Measurements from ENCODE around the gene SLC25A43. TPM values are rescaled to one million over a fixed set of nuclear protein-coding genes. Genes with fewer than 3 reads are reported as not detected.
"Not testable (repeated sequence)": the region's sequence is repeated elsewhere in the genome, so short reads cannot be mapped to it uniquely, and the experiment has no call there.

SLC25A43 gene
- total RNA-seq, 1 donor from 2014 or later = 13.4 TPM

DNA sequence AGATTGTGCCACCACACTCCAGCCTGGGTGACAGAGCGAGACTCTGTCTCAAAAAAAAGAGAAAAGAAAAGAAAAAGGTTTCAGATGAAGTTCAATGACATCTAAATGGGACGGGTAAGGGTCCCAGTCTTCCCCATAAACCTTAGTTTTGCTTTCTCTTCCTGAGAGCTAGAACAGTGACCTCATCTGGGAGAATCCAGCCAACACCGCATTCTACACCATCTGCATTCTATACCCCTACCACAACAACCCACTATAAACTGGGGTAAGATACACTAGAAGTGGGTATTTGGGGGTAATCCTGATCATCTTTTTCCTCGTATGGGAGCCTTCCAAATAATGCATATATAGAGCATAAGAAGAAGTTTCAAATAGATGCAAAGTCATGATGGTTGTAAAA is 18.2 kb downstream of the SLC25A43 start:
- Mint-ChIP-seq H3K9me3 (no peaks in the 10 kb centered on the region), H3K36me3 (ENCODE audit: low read depth) (peaks cover 4% of the 10 kb centered on the region), H3K4me3 (ENCODE audit: low read depth) (no peak overlapping the region), H3K27ac (no peak overlapping the region), H3K4me1 (ENCODE audit: low read depth) (no peaks in the 10 kb centered on the region), H3K27me3 (ENCODE audit: low read depth) (no peaks in the 10 kb centered on the region)
- no peak for DNase-seq (ENCODE audit: low spot score)
- intact Hi-C loops (cut with micrococcal nuclease) = no loop called here

GRCh38 chrX:119417842-119418241 is 18.7 kb downstream of the SLC25A43 start:
- Mint-ChIP-seq H3K9me3 (no peaks in the 10 kb centered on the region), H3K4me3 (ENCODE audit: low read depth) (no peak overlapping the region), H3K27me3 (ENCODE audit: low read depth) (no peaks in the 10 kb centered on the region), H3K4me1 (ENCODE audit: low read depth) (no peaks in the 10 kb centered on the region), H3K36me3 (ENCODE audit: low read depth) (peaks cover 4% of the 10 kb centered on the region), H3K27ac (no peak overlapping the region)
- intact Hi-C loops (cut with micrococcal nuclease) = no loop called here
- DNase-seq (ENCODE audit: low spot score) = no peak

DNA sequence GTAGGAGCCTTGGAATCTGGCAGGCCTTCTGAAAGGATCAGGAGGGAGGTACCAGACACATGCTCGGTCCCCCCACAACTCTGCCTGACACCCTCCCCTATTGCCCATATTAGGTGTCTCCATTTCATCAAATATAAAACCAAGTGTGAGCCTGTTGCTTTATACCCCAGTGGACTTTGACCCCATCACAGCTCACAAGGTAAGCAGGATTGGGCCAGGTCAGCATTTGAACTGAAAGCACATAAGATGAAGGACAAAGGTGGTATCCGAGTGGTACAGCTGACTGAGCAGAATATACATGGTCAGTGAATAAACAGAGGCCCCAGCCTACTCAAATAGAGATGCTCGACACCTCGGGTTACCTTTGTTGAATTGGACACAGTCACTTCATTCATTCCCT is 20.0 kb downstream of the SLC25A43 start:
- Mint-ChIP-seq H3K4me3 (ENCODE audit: low read depth) (no peak overlapping the region), H3K27ac (no peak overlapping the region), H3K9me3 (no peaks in the 10 kb centered on the region), H3K27me3 (ENCODE audit: low read depth) (no peaks in the 10 kb centered on the region), H3K4me1 (ENCODE audit: low read depth) (no peaks in the 10 kb centered on the region), H3K36me3 (ENCODE audit: low read depth) (peaks cover 4% of the 10 kb centered on the region)
- intact Hi-C loops (cut with micrococcal nuclease) = no loop called here
- no peak for DNase-seq (ENCODE audit: low spot score)

GRCh38 chrX:119419898-119420297 is 20.8 kb downstream of the SLC25A43 start:
- intact Hi-C loops (cut with micrococcal nuclease) = no loop called here
- Mint-ChIP-seq H3K9me3 (no peaks in the 10 kb centered on the region), H3K27ac (no peak overlapping the region), H3K27me3 (ENCODE audit: low read depth) (no peaks in the 10 kb centered on the region), H3K4me3 (ENCODE audit: low read depth) (no peak overlapping the region), H3K36me3 (ENCODE audit: low read depth) (peaks cover 4% of the 10 kb centered on the region), H3K4me1 (ENCODE audit: low read depth) (no peaks in the 10 kb centered on the region)
- no peak for DNase-seq (ENCODE audit: low spot score)

- intact Hi-C loops (cut with micrococcal nuclease) = no loop called here
- no peak overlapping the region for H3K27ac Mint-ChIP-seq
- DNase-seq (ENCODE audit: low spot score) = no peak
- peaks cover 4% of the 10 kb centered on the region for H3K36me3 Mint-ChIP-seq (ENCODE audit: low read depth)
- no peaks in the 10 kb centered on the region for H3K27me3 Mint-ChIP-seq (ENCODE audit: low read depth)
- no peak overlapping the region for H3K4me3 Mint-ChIP-seq (ENCODE audit: low read depth)
- no peaks in the 10 kb centered on the region for H3K4me1 Mint-ChIP-seq (ENCODE audit: low read depth)
- H3K9me3 Mint-ChIP-seq = no peaks in the 10 kb centered on the region
Measured at GRCh38 chrX:119421016-119421705, 22.0 kb downstream of the SLC25A43 start.

DNA sequence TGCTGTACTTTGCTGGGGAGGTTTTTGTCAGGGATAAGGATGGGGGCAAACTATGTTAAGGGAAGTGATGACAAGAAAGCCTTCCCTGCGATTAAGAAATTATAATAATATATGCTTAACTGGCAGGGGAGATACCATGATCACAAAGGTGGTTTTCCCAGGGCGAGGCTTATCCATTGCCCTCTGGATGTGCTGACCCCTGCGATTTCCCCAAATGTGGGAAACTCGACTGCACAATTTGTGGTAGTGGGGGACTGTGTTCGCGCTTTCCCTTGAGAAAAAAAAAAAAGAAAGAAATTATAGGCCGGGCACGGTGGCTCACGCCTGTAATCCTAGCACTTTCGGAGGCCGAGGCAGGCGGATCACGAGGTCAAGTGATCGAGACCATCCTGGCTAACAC is 24.5 kb downstream of the SLC25A43 start:
- peaks cover 8% of the 10 kb centered on the region for H3K36me3 Mint-ChIP-seq (ENCODE audit: low read depth)
- no peak overlapping the region for H3K4me3 Mint-ChIP-seq (ENCODE audit: low read depth)
- intact Hi-C loops (cut with micrococcal nuclease) = no loop called here
- DNase-seq (ENCODE audit: low spot score) = no peak
- H3K4me1 Mint-ChIP-seq (ENCODE audit: low read depth) = peaks cover 9% of the 10 kb centered on the region
- H3K9me3 Mint-ChIP-seq = no peaks in the 10 kb centered on the region
- H3K27me3 Mint-ChIP-seq (ENCODE audit: low read depth) = no peaks in the 10 kb centered on the region
- H3K27ac Mint-ChIP-seq = no peak overlapping the region

DNA sequence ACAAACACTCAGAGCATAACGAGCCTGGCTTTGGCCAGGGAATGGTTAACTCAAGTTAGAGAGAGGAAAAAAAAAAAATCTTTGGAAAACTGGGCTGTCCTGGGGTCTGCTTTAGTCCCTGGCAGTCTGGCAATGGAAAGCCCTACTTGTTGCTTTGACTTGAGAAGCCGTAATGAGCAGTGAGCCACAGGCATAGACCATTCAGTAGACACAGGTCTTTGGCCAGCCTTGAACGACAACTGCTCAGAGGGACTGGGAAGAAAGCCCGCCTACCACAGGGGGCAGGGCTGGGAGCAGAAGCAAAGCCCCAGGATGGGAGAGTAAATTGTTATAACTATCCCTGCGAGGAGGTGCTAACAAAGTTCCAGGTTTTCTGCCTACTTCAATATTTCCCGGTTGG is 25.9 kb downstream of the SLC25A43 start:
- peaks cover 9% of the 10 kb centered on the region for H3K4me1 Mint-ChIP-seq (ENCODE audit: low read depth)
- no peak for DNase-seq (ENCODE audit: low spot score)
- H3K27ac Mint-ChIP-seq = no peak overlapping the region
- no peak overlapping the region for H3K4me3 Mint-ChIP-seq (ENCODE audit: low read depth)
- H3K27me3 Mint-ChIP-seq (ENCODE audit: low read depth) = no peaks in the 10 kb centered on the region
- H3K9me3 Mint-ChIP-seq = no peaks in the 10 kb centered on the region
- intact Hi-C loops (cut with micrococcal nuclease) = no loop called here
- H3K36me3 Mint-ChIP-seq (ENCODE audit: low read depth) = peaks cover 4% of the 10 kb centered on the region

- Mint-ChIP-seq H3K27ac (no peak overlapping the region), H3K9me3 (no peaks in the 10 kb centered on the region), H3K4me3 (ENCODE audit: low read depth) (no peak overlapping the region), H3K4me1 (ENCODE audit: low read depth) (peaks cover 9% of the 10 kb centered on the region), H3K36me3 (ENCODE audit: low read depth) (peaks cover 4% of the 10 kb centered on the region), H3K27me3 (ENCODE audit: low read depth) (no peaks in the 10 kb centered on the region)
- no peak for DNase-seq (ENCODE audit: low spot score)
- intact Hi-C loops (cut with micrococcal nuclease) = no loop called here
Measured at GRCh38 chrX:119427024-119427794, 28.1 kb downstream of the SLC25A43 start.

GRCh38 chrX:119427795-119428185 is 28.7 kb downstream of the SLC25A43 start:
- intact Hi-C loops (cut with micrococcal nuclease) = no loop called here
- H3K27ac Mint-ChIP-seq = no peak overlapping the region
- peaks cover 4% of the 10 kb centered on the region for H3K36me3 Mint-ChIP-seq (ENCODE audit: low read depth)
- H3K4me3 Mint-ChIP-seq (ENCODE audit: low read depth) = no peak overlapping the region
- H3K9me3 Mint-ChIP-seq = no peaks in the 10 kb centered on the region
- no peaks in the 10 kb centered on the region for H3K27me3 Mint-ChIP-seq (ENCODE audit: low read depth)
- DNase-seq (ENCODE audit: low spot score) = no peak
- peaks cover 9% of the 10 kb centered on the region for H3K4me1 Mint-ChIP-seq (ENCODE audit: low read depth)

DNA sequence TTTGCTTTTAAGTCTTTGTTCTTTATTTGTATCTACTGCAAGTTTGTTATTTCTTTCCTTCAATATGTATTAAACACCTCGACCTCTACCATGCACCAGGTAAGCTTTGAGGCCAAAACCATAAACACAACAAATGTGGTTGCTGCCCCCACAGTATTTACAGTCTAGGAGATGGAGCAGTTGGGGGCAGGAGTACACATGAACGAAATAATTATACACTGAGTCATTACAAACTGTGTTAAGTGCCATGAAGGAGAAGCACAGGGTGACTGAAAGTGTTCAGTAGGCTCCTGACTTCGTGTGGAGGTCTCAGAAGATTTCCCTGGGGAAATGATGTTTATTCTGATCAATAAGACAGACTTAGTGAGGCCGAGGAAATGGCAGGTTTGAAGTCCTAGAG is 30.3 kb downstream of the SLC25A43 start:
- H3K36me3 Mint-ChIP-seq (ENCODE audit: low read depth) = peaks cover 15% of the 10 kb centered on the region
- no peak overlapping the region for H3K27ac Mint-ChIP-seq
- DNase-seq (ENCODE audit: low spot score) = no peak
- no peak overlapping the region for H3K4me3 Mint-ChIP-seq (ENCODE audit: low read depth)
- intact Hi-C loops (cut with micrococcal nuclease) = no loop called here
- H3K27me3 Mint-ChIP-seq (ENCODE audit: low read depth) = no peaks in the 10 kb centered on the region
- H3K9me3 Mint-ChIP-seq = no peaks in the 10 kb centered on the region
- peaks cover 9% of the 10 kb centered on the region for H3K4me1 Mint-ChIP-seq (ENCODE audit: low read depth)

- H3K27ac Mint-ChIP-seq; H3K9me3 Mint-ChIP-seq; H3K4me1 Mint-ChIP-seq (ENCODE audit: low read depth); intact Hi-C loops (cut with micrococcal nuclease); H3K4me3 Mint-ChIP-seq (ENCODE audit: low read depth); DNase-seq (ENCODE audit: low spot score); H3K36me3 Mint-ChIP-seq (ENCODE audit: low read depth); H3K27me3 Mint-ChIP-seq (ENCODE audit: low read depth): not testable (repeated sequence)
Measured at GRCh38 chrX:119441295-119441694, 42.2 kb downstream of the SLC25A43 start.

- intact Hi-C loops (cut with micrococcal nuclease) = no loop called here
- DNase-seq (ENCODE audit: low spot score) = no peak
- H3K4me1 Mint-ChIP-seq (ENCODE audit: low read depth) = no peaks in the 10 kb centered on the region
- peaks cover 4% of the 10 kb centered on the region for H3K36me3 Mint-ChIP-seq (ENCODE audit: low read depth)
- no peak overlapping the region for H3K4me3 Mint-ChIP-seq (ENCODE audit: low read depth)
- H3K9me3 Mint-ChIP-seq = no peaks in the 10 kb centered on the region
- H3K27me3 Mint-ChIP-seq (ENCODE audit: low read depth) = no peaks in the 10 kb centered on the region
- H3K27ac Mint-ChIP-seq = no peak overlapping the region
Measured at GRCh38 chrX:119442286-119442685, 43.1 kb downstream of the SLC25A43 start.

- intact Hi-C loops (cut with micrococcal nuclease) = no loop called here
- Mint-ChIP-seq H3K4me3 (ENCODE audit: low read depth) (no peak overlapping the region), H3K36me3 (ENCODE audit: low read depth) (peaks cover 7% of the 10 kb centered on the region), H3K27me3 (ENCODE audit: low read depth) (no peaks in the 10 kb centered on the region), H3K4me1 (ENCODE audit: low read depth) (no peaks in the 10 kb centered on the region), H3K27ac (no peak overlapping the region), H3K9me3 (no peaks in the 10 kb centered on the region)
- no peak for DNase-seq (ENCODE audit: low spot score)
Measured at GRCh38 chrX:119453202-119453601, 54.1 kb downstream of the SLC25A43 start.

Data from activated T-helper 2 cell treated with anti-CD3 and anti-CD28 coated beads, Interferon-gamma antibody, Interleukin-2, Interleukin-4, amounts not matched to agents 10 μg/mL and 5 μg/mL and 100 μg/mL, durations not matched to agents 14 hours and 24 hours and 36 hours (primary cell).